AG09309 (cell line): Measurements from ENCODE around the gene EVL.

Experiments used
- DNase-seq: peaks from one replicate; pipeline ENCODE4 v3.0.0-alpha.2; 2010; ENCODE audit warnings: low read depth
- H3K4me3 ChIP-seq: 2 replicates; pipeline ENCODE4 v1.5.1; 2011; ENCODE audit warnings: mild to moderate bottlenecking, low read depth, low read length, moderate library complexity; ENCODE audit not compliant: control insufficient read depth
- TF ChIP-seq, protein P1 (sequence below): IDR thresholded peaks from 2 replicates; pipeline ENCODE4 v1.5.1; 2011; ENCODE audit warnings: mild to moderate bottlenecking, low read depth, low read length, inconsistent platforms; ENCODE audit not compliant: insufficient read depth, control insufficient read depth; ENCODE audit errors: missing control alignments

EVL gene

GRCh38 chr14:100047600-100047999 lies 17.6 kb upstream of the EVL start:
- H3K4me3 ChIP-seq = no peak overlapping the region
- TF ChIP-seq, protein P1, sequence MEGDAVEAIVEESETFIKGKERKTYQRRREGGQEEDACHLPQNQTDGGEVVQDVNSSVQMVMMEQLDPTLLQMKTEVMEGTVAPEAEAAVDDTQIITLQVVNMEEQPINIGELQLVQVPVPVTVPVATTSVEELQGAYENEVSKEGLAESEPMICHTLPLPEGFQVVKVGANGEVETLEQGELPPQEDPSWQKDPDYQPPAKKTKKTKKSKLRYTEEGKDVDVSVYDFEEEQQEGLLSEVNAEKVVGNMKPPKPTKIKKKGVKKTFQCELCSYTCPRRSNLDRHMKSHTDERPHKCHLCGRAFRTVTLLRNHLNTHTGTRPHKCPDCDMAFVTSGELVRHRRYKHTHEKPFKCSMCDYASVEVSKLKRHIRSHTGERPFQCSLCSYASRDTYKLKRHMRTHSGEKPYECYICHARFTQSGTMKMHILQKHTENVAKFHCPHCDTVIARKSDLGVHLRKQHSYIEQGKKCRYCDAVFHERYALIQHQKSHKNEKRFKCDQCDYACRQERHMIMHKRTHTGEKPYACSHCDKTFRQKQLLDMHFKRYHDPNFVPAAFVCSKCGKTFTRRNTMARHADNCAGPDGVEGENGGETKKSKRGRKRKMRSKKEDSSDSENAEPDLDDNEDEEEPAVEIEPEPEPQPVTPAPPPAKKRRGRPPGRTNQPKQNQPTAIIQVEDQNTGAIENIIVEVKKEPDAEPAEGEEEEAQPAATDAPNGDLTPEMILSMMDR = no peak
- DNase-seq = no peak

DNA sequence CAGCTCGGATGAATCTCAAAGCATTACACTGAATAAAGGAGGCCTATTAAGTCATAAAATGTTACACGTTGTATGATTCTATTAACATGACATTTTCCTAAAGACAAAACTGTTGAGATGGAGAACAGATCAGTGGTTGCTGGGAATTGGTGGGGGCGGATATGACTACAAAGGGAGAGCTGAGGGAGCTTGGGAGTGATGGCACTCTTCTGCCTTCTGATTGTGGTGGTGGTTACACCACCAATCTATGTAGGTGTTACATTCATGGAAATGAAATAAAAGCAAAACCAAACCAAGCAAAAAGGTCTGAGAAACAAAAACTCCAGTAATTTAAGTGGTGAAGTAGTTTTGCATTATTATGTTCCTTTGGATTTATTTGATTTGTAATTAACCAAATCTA lies 16.4 kb upstream of the EVL start:
- TF ChIP-seq, protein P1 = no peak
- DNase-seq = no peak
- no peak overlapping the region for H3K4me3 ChIP-seq

- no peak for DNase-seq
- TF ChIP-seq, protein P1 = no peak
- no peak overlapping the region for H3K4me3 ChIP-seq
Observed at GRCh38 chr14:100049220-100049619, 16.0 kb upstream of the EVL start.

DNA sequence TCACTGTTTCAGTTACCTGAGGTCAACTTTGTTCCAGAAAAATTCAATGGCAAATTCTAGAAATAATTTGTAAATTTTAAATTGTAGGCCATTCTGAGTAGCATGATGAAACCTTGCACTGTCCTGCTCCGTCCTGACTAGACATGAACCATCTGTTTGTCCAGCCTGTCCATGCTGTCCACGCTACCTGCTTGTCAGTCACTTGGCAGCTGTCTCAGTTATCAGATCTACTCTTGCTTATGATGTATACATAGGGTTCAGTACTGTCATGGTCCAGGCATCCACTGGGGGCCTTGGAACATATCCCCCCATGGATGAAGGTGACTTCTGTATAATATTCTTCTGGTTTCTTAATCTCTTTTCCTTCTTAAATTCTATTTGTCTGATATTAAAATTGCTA lies 14.1 kb upstream of the EVL start:
- TF ChIP-seq, protein P1 = no peak
- no peak for DNase-seq
- H3K4me3 ChIP-seq = no peak overlapping the region

- TF ChIP-seq, protein P1 = no peak
- no peak for DNase-seq
- H3K4me3 ChIP-seq = no peak overlapping the region
Observed at GRCh38 chr14:100051543-100051942, 13.7 kb upstream of the EVL start.

- H3K4me3 ChIP-seq = no peak overlapping the region
- no peak for DNase-seq
- TF ChIP-seq, protein P1 = no peak
Observed at GRCh38 chr14:100052819-100053218, 12.4 kb upstream of the EVL start.
